DOHH2 (cell line): ENCODE results near the gene OGFOD2.

Experiments
- CTCF ChIP-seq: fragments of 200-600 bp; sonication (generic); IDR thresholded peaks from one replicate; pipeline ENCODE4 v1.5.1; 2014; ENCODE audit warnings: antibody characterized with exemption, mild to moderate bottlenecking, low read depth, low read length; ENCODE audit not compliant: poor library complexity, severe bottlenecking
- EZH2phosphoT487 ChIP-seq: fragments of 200-600 bp; sonication (generic); IDR thresholded peaks from 2 replicates; pipeline ENCODE4 v1.6.1; 2017; ENCODE audit warnings: borderline replicate concordance, mild to moderate bottlenecking, antibody characterized with exemption, low read length, moderate library complexity, mixed read lengths

- TF ChIP-seq CTCF (no peak), EZH2phosphoT487 (no peak)
Observed at GRCh38 chr12:123019841-123020138, 44.7 kb downstream of the OGFOD2 start.
